ENCODE data around the gene RIPPLY2.
"Not testable (repeated sequence)": the region's sequence is repeated elsewhere in the genome, so short reads cannot be mapped to it uniquely, and the experiment has no call there.

Gene RIPPLY2

GRCh38 chr6:83853178-83854000 lies at the start of gene RIPPLY2:
RIPPLY2 (plus strand) TSS chr6:83853360; CDS start chr6:83853417, 57 bp downstream.
- TF ChIP-seq POLR2A (IDR thresholded peaks at IDR 0.05; ENCODE audit: low read length) (no peak), GATA1 (IDR thresholded peaks at IDR 0.05; ENCODE audit: low read depth, low read length) (no peak)
- peak; percentile 14 to 38 for DNase-seq

- not testable (repeated sequence) for DNase-seq
These were observed 49.7 kb upstream of the RIPPLY2 start for GRCh38 chr6:83803492-83803891.

- DNase-seq: no peak
- TF ChIP-seq POLR2A (IDR thresholded peaks at IDR 0.05; ENCODE audit: low read length) (no peak), GATA1 (IDR thresholded peaks at IDR 0.05; ENCODE audit: low read depth, low read length) (no peak)
These were observed 48.3 kb upstream of the RIPPLY2 start for GRCh38 chr6:83804886-83805285.

GRCh38 chr6:83808005-83808404 lies 45.2 kb upstream of the RIPPLY2 start:
- TF ChIP-seq POLR2A (IDR thresholded peaks at IDR 0.05; ENCODE audit: low read length) (no peak), GATA1 (IDR thresholded peaks at IDR 0.05; ENCODE audit: low read depth, low read length) (no peak)

GRCh38 chr6:83808926-83809325 lies 44.2 kb upstream of the RIPPLY2 start:
- DNase-seq: no peak
- TF ChIP-seq GATA1 (IDR thresholded peaks at IDR 0.05; ENCODE audit: low read depth, low read length): no peak
- no peak for TF ChIP-seq POLR2A (IDR thresholded peaks at IDR 0.05; ENCODE audit: low read length)

More at GRCh38 chr6:83808005-83808404, 45.2 kb upstream of the RIPPLY2 start:
- no peak for DNase-seq

- TF ChIP-seq GATA1 (IDR thresholded peaks at IDR 0.05; ENCODE audit: low read depth, low read length): no peak
- no peak for TF ChIP-seq POLR2A (IDR thresholded peaks at IDR 0.05; ENCODE audit: low read length)
- DNase-seq: no peak
These were observed 40.6 kb upstream of the RIPPLY2 start for GRCh38 chr6:83812595-83812994.

GRCh38 chr6:83815631-83816272 lies 37.4 kb upstream of the RIPPLY2 start:
- no peak for TF ChIP-seq GATA1 (IDR thresholded peaks at IDR 0.05; ENCODE audit: low read depth, low read length)
- no peak for TF ChIP-seq POLR2A (IDR thresholded peaks at IDR 0.05; ENCODE audit: low read length)
- no peak for DNase-seq

GRCh38 chr6:83822629-83823169 lies 30.5 kb upstream of the RIPPLY2 start:
- TF ChIP-seq POLR2A (IDR thresholded peaks at IDR 0.05; ENCODE audit: low read length): no peak
- TF ChIP-seq GATA1 (IDR thresholded peaks at IDR 0.05; ENCODE audit: low read depth, low read length): no peak
- no peak for DNase-seq

- TF ChIP-seq GATA1 (IDR thresholded peaks at IDR 0.05; ENCODE audit: low read depth, low read length): no peak
- no peak for TF ChIP-seq POLR2A (IDR thresholded peaks at IDR 0.05; ENCODE audit: low read length)
- DNase-seq: no peak
These were observed 28.8 kb upstream of the RIPPLY2 start for GRCh38 chr6:83824388-83824801.

- TF ChIP-seq POLR2A (IDR thresholded peaks at IDR 0.05; ENCODE audit: low read length) (no peak), GATA1 (IDR thresholded peaks at IDR 0.05; ENCODE audit: low read depth, low read length) (no peak)
- no peak for DNase-seq
These were observed 28.3 kb upstream of the RIPPLY2 start for GRCh38 chr6:83824831-83825230.

- no peak for DNase-seq
- no peak for TF ChIP-seq POLR2A (IDR thresholded peaks at IDR 0.05; ENCODE audit: low read length)
These were observed 26.1 kb upstream of the RIPPLY2 start for GRCh38 chr6:83827050-83827449.

GRCh38 chr6:83838727-83839126 lies 14.4 kb upstream of the RIPPLY2 start:
- TF ChIP-seq POLR2A (IDR thresholded peaks at IDR 0.05; ENCODE audit: low read length): no peak
- no peak for TF ChIP-seq GATA1 (IDR thresholded peaks at IDR 0.05; ENCODE audit: low read depth, low read length)
- no peak for DNase-seq

GRCh38 chr6:83844170-83844569 lies 9.0 kb upstream of the RIPPLY2 start:
- DNase-seq: no peak
- TF ChIP-seq GATA1 (IDR thresholded peaks at IDR 0.05; ENCODE audit: low read depth, low read length) (no peak), POLR2A (IDR thresholded peaks at IDR 0.05; ENCODE audit: low read length) (no peak)

GRCh38 chr6:83846291-83846690 lies 6.9 kb upstream of the RIPPLY2 start:
- no peak for DNase-seq
- TF ChIP-seq POLR2A (IDR thresholded peaks at IDR 0.05; ENCODE audit: low read length) (no peak), GATA1 (IDR thresholded peaks at IDR 0.05; ENCODE audit: low read depth, low read length) (no peak)

- TF ChIP-seq GATA1 (IDR thresholded peaks at IDR 0.05; ENCODE audit: low read depth, low read length): no peak
- no peak for TF ChIP-seq POLR2A (IDR thresholded peaks at IDR 0.05; ENCODE audit: low read length)
- DNase-seq: no peak
These were observed 6.0 kb upstream of the RIPPLY2 start for GRCh38 chr6:83847179-83847578.

All from erythroblast (primary cell).